CD14-positive monocyte (primary cell): Measurements from ENCODE around the gene SMC1A. TPM values are rescaled to one million over a fixed set of nuclear protein-coding genes. Genes with fewer than 3 reads are reported as not detected.

Source experiments
- DNase-seq, 3 donors: peaks; one replicate each; pipeline ENCODE4 v3.0.0-alpha.2; 2011 to 2022
- H2AFZ ChIP-seq: 2 replicates; pipeline ENCODE4 v1.6.0; 2012; ENCODE audit warnings: mild to moderate bottlenecking, low read depth, low read length, inconsistent platforms; ENCODE audit not compliant: insufficient read depth, poor library complexity, severe bottlenecking
- H3K27ac ChIP-seq, 2 donors: 1 replicate in 1 of 2; 2 replicates in 1 of 2; pipeline ENCODE4 v1.5.1; 2012 to 2013; ENCODE audit warnings: low read length in 2 of 2, control low read depth in 1 of 2, inconsistent platforms in 1 of 2, low read depth in 1 of 2, mild to moderate bottlenecking in 1 of 2
- H3K27me3 ChIP-seq, 2 donors: one replicate each; pipeline versions ENCODE4 v1.6.0 to v1.6.1; 2011 to 2013; ENCODE audit warnings: low read length in 2 of 2; ENCODE audit not compliant: control insufficient read depth in 2 of 2, insufficient read depth in 2 of 2
- H3K36me3 ChIP-seq, 2 donors: replicated peaks in 1 of 2; 1 replicate in 1 of 2; 2 replicates in 1 of 2; pipeline versions ENCODE4 v1.5.1 to v1.6.1; 2012 to 2013; ENCODE audit warnings: low read length in 2 of 2, control low read depth in 1 of 2, inconsistent platforms in 1 of 2, mild to moderate bottlenecking in 1 of 2; ENCODE audit not compliant: insufficient read depth in 2 of 2, control insufficient read depth in 1 of 2
- H3K4me1 ChIP-seq, 2 donors: 1 replicate in 1 of 2; 2 replicates in 1 of 2; pipeline versions ENCODE4 v1.5.1 to v1.6.1; 2012 to 2013; ENCODE audit warnings: low read length in 2 of 2, control low read depth in 1 of 2, inconsistent platforms in 1 of 2, mild to moderate bottlenecking in 1 of 2, moderate library complexity in 1 of 2; ENCODE audit not compliant: insufficient read depth in 2 of 2, control insufficient read depth in 1 of 2
- H3K4me2 ChIP-seq: replicated peaks from 2 replicates; pipeline ENCODE3; 2012; ENCODE audit warnings: low read length, moderate library complexity, mild to moderate bottlenecking; ENCODE audit not compliant: poor library complexity, severe bottlenecking; ENCODE audit errors: extremely low read depth
- H3K4me3 ChIP-seq, 3 experiments: fragments of 200-600 bp in 1 of 3; sonication (generic) in 1 of 3; replicated peaks in 1 of 3; 1 replicate in 2 of 3; 2 replicates in 1 of 3; pipeline ENCODE4 v1.5.1; 2011 to 2013; ENCODE audit warnings: low read length in 3 of 3, mild to moderate bottlenecking in 3 of 3, control low read depth in 2 of 3, low read depth in 2 of 3, inconsistent platforms in 1 of 3, moderate library complexity in 1 of 3
- H3K79me2 ChIP-seq: 2 replicates; pipeline ENCODE4 v1.6.0; 2012; ENCODE audit warnings: mild to moderate bottlenecking, control low read depth, inconsistent platforms, low read length, moderate library complexity; ENCODE audit not compliant: insufficient read depth
- H3K9ac ChIP-seq: 2 replicates; pipeline ENCODE4 v1.6.0; 2017; ENCODE audit warnings: low read length, mild to moderate bottlenecking; ENCODE audit not compliant: insufficient read depth, poor library complexity, severe bottlenecking
- H3K9me3 ChIP-seq, 2 donors: replicated peaks in 1 of 2; 1 replicate in 1 of 2; 2 replicates in 1 of 2; pipeline versions ENCODE4 v1.5.1 to v1.6.1; 2012 to 2013; ENCODE audit warnings: low read length in 2 of 2, control low read depth in 1 of 2; ENCODE audit not compliant: control insufficient read depth in 1 of 2, insufficient read depth in 1 of 2
- H4K20me1 ChIP-seq: 2 replicates; pipeline ENCODE4 v1.6.0; 2012; ENCODE audit warnings: mild to moderate bottlenecking, low read length, control low read depth, moderate library complexity; ENCODE audit not compliant: insufficient read depth
- H3K27ac Mint-ChIP-seq, 7 donors: one replicate each; pipeline ENCODE4 v1.8.0; 2020; ENCODE audit warnings: mild to moderate bottlenecking in 7 of 7, mixed read lengths in 7 of 7, moderate library complexity in 6 of 7, inconsistent platforms in 2 of 7
- H3K27me3 Mint-ChIP-seq, 3 donors: one replicate each; pipeline ENCODE4 v1.8.0; 2021 to 2022; ENCODE audit warnings: low read depth in 3 of 3, mild to moderate bottlenecking in 3 of 3, mixed read lengths in 3 of 3, moderate library complexity in 3 of 3, inconsistent platforms in 1 of 3
- H3K36me3 Mint-ChIP-seq, 2 donors: one replicate each; pipeline ENCODE4 v1.8.0; 2020; ENCODE audit warnings: mixed read lengths in 2 of 2, inconsistent platforms in 1 of 2, mild to moderate bottlenecking in 1 of 2
- H3K4me1 Mint-ChIP-seq: one replicate; pipeline ENCODE4 v1.8.0; 2020; ENCODE audit warnings: mild to moderate bottlenecking, mixed read lengths
- H3K4me3 Mint-ChIP-seq, 2 donors: one replicate each; pipeline ENCODE4 v1.8.0; 2020; ENCODE audit warnings: mild to moderate bottlenecking in 2 of 2, mixed read lengths in 2 of 2, moderate library complexity in 1 of 2
- H3K9me3 Mint-ChIP-seq, 7 donors: one replicate each; pipeline ENCODE4 v1.8.0; 2020 to 2022; ENCODE audit warnings: mixed read lengths in 7 of 7, mild to moderate bottlenecking in 6 of 7, moderate library complexity in 6 of 7, inconsistent platforms in 2 of 7
- WGBS: methylation state at CpG from one replicate; pipeline ENCODE4 v1.1.5; 2013; ENCODE audit warnings: missing lambda C conversion rate; ENCODE audit not compliant: insufficient coverage; 5-methylcytosine and 5-hydroxymethylcytosine counted together
- intact Hi-C, 2 donors: fragments of 100-400 bp; cut with micrococcal nuclease; formaldehyde crosslinking; loops; one replicate each; pipeline versions ENCODE4 v1.15.0 to v1.15.1; 2023
- polyA plus RNA-seq, 3 donors: library from polyadenylated mRNA; depleted of rRNA in 1 of 3; unstranded in 2 of 3; stranded (reverse) in 1 of 3; fragments of 300-500 nt in 2 of 3; fragments of >200 nt in 1 of 3; fragmentation: Illumina TruSeq in 2 of 3; gene quantifications; 1 replicate in 2 of 3; 2 replicates in 1 of 3; pipeline ENCODE4 v1.2.3, GENCODE V29; 2012 to 2021
- TF ChIP-seq, protein P1 (sequence below): fragments of 200-600 bp; IDR thresholded peaks from one replicate; pipeline ENCODE4 v1.8.0; 2022; ENCODE audit warnings: antibody characterized with exemption, mild to moderate bottlenecking

SMC1A gene
- polyA plus RNA-seq, 3 donors = 25.5 to 53.2 (median 25.6) TPM

DNA sequence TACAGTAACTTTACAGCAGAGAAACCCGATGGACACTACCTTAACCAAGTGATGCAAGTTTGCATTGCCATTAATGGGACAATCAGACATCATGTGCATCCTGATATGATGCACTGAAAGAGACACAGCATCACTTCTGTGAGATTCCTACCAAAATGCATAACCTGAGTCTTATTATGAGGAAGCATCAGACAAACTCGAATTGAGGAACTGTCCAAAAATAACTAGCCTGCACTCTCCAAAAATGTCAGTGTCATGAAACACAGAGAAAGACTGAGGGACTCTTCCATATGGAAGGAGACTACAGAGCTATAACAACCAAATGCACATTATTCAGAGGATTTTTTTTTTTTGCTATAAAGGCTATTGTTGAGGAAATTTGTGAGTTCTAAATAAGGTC is 74.5 kb downstream of the SMC1A start:
- H3K27ac ChIP-seq = no peak overlapping the region
- no peak for DNase-seq
- H3K4me1 ChIP-seq = peaks cover 0 to 4% of the 10 kb centered on the region in 2 donors
- Mint-ChIP-seq H3K9me3 (peaks cover 0 to 19% (median 6%) of the 10 kb centered on the region in 7 donors), H3K36me3 (no peaks in the 10 kb centered on the region), H3K4me3 (no peak overlapping the region), H3K4me1 (peaks cover 7% of the 10 kb centered on the region), H3K27ac (no peak overlapping the region), H3K27me3 (peaks cover 0 to 24% (median 1%) of the 10 kb centered on the region in 3 donors)
- no peaks in the 10 kb centered on the region for H4K20me1 ChIP-seq
- no peaks in the 10 kb centered on the region for H3K9me3 ChIP-seq
- no peak overlapping the region for H3K9ac ChIP-seq
- no peak overlapping the region for H2AFZ ChIP-seq
- TF ChIP-seq, protein P1, sequence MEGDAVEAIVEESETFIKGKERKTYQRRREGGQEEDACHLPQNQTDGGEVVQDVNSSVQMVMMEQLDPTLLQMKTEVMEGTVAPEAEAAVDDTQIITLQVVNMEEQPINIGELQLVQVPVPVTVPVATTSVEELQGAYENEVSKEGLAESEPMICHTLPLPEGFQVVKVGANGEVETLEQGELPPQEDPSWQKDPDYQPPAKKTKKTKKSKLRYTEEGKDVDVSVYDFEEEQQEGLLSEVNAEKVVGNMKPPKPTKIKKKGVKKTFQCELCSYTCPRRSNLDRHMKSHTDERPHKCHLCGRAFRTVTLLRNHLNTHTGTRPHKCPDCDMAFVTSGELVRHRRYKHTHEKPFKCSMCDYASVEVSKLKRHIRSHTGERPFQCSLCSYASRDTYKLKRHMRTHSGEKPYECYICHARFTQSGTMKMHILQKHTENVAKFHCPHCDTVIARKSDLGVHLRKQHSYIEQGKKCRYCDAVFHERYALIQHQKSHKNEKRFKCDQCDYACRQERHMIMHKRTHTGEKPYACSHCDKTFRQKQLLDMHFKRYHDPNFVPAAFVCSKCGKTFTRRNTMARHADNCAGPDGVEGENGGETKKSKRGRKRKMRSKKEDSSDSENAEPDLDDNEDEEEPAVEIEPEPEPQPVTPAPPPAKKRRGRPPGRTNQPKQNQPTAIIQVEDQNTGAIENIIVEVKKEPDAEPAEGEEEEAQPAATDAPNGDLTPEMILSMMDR = no peak
- H3K79me2 ChIP-seq = no peaks in the 10 kb centered on the region
- H3K4me3 ChIP-seq = no peak overlapping the region
- H3K4me2 ChIP-seq = no peak overlapping the region
- H3K36me3 ChIP-seq = no peaks in the 10 kb centered on the region
- 0% methylated on average over 1 of the region's 2 CpGs for WGBS
- no peaks in the 10 kb centered on the region for H3K27me3 ChIP-seq
- intact Hi-C loops = no loop called here

DNA sequence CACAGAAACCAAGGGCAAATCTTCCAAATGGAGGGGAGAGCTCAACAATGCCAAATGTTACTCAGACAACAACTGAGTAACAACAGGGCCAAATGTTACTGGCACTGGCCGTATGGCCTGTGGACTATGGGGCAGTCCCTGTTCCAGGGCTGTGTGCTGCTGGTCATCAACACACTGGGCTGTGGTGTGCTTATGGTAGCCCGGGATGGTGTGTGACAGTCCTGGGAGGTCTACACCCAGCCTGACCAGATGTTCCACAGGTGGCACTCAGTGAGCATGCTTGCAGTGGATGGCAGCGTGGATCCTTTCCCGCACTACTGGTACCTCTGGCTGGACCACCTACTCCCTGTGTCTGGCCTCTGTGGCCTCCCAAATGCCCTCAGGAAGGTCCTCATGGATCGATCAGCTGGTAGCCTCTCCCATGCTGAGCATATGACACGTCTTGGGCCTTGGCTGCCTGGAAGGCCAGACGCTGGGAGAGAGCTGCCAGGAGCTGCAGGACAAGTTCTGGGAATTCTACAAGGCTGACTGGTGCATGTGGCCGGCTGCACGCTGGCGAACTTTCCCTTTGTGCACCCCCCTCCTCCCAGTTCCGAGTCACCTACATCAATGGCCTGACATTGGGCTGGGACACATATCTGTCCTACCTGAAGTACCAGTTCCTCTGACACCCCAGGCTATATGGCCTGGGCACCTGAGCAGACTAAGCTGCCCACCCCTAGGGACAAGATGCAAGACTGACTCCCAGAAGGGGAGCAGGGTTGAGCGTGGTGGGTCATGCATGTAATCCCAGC is 81.4 kb downstream of the SMC1A start:
- Mint-ChIP-seq H3K36me3 (no peaks in the 10 kb centered on the region), H3K9me3 (peaks cover 0 to 13% (median 1%) of the 10 kb centered on the region in 7 donors), H3K4me1 (peaks cover 4% of the 10 kb centered on the region), H3K27ac (peak overlapping the region in 1 of 7 donors; percentile 35), H3K4me3 (no peak overlapping the region), H3K27me3 (peaks cover 0 to 15% (median 1%) of the 10 kb centered on the region in 3 donors)
- no peak overlapping the region for H2AFZ ChIP-seq
- no peaks in the 10 kb centered on the region for H3K27me3 ChIP-seq
- H4K20me1 ChIP-seq = no peaks in the 10 kb centered on the region
- H3K79me2 ChIP-seq = no peaks in the 10 kb centered on the region
- H3K4me1 ChIP-seq = peaks cover 5% of the 10 kb centered on the region in 2 donors
- no peak overlapping the region for H3K9ac ChIP-seq
- 100% methylated on average over 3 of the region's 12 CpGs for WGBS
- TF ChIP-seq, protein P1 = no peak
- intact Hi-C loops = no loop called here
- DNase-seq = no peak
- no peaks in the 10 kb centered on the region for H3K36me3 ChIP-seq
- H3K9me3 ChIP-seq = no peaks in the 10 kb centered on the region
- H3K4me3 ChIP-seq = no peak overlapping the region
- no peak overlapping the region for H3K27ac ChIP-seq
- H3K4me2 ChIP-seq = no peak overlapping the region
